K562 (cell line): ENCODE data around the gene LY6G6D. TPM values are rescaled to one million over a fixed set of nuclear protein-coding genes. Genes with fewer than 3 reads are reported as not detected.

Experiments used
- ATAC-seq: fragments of 200-7000 bp; cut with Tn5 transposase; 3 replicates; pipeline ENCODE4 v1.9.1; 2020; ENCODE audit warnings: moderate library complexity
- BruUV-seq: library from RNA; stranded (reverse); fragments of 400-500 nt; replicated peaks from 2 replicates; lab custom pipeline; 2021; lab: Mats Ljungman, UMichigan
- CTCF ChIA-PET: fragments of 300-600 bp; formaldehyde crosslinking; extraction: SDS; loops from one replicate; lab custom pipeline; 2021; ENCODE audit warnings: low intra/inter-chr PET ratio; lab: Yijun Ruan, JAX
- POLR2A ChIA-PET: fragments of 300-600, 350-650 bp; sonication (Branson Sonifier 250); formaldehyde crosslinking; extraction: SDS; loops from one replicate; lab custom pipeline; 2021; ENCODE audit warnings: antibody characterized with exemption, inconsistent platforms; lab: Yijun Ruan, JAX
- DNase-seq, 4 experiments: peaks; one replicate each; pipeline versions ENCODE4 v3.0.0 to v3.0.0-alpha.2; 2011 to 2018; ENCODE audit warnings: low spot score in 3 of 4, mixed read lengths in 3 of 4; ENCODE audit errors: extremely low read depth in 1 of 4
- FAIRE-seq: peaks from 2 replicates; lab custom pipeline; 2011; peaks lifted over from hg19 to GRCh38; lab: Jason Lieb, UNC
- H2AFZ ChIP-seq: 2 replicates; pipeline ENCODE4 v1.6.0; 2011; ENCODE audit warnings: low read depth, low read length, control low read depth, inconsistent platforms
- H3K27ac ChIP-seq: fragments of 200-600 bp; 3 replicates; pipeline ENCODE4 v1.8.0; 2011; ENCODE audit warnings: low read depth, mild to moderate bottlenecking, control low read depth, inconsistent platforms, low read length, moderate library complexity, mixed read lengths; ENCODE audit errors: extremely low read depth
- H3K27me3 ChIP-seq, 2 experiments: fragments of 300-600 bp in 1 of 2; 2 replicates in 1 of 2; 3 replicates in 1 of 2; pipeline versions ENCODE4 v1.6.0 to v1.8.0; 2011; ENCODE audit warnings: inconsistent platforms in 2 of 2, low read length in 2 of 2, mild to moderate bottlenecking in 1 of 2, mixed read lengths in 1 of 2, moderate library complexity in 1 of 2; ENCODE audit not compliant: control insufficient read depth in 2 of 2, insufficient read depth in 2 of 2
- H3K36me3 ChIP-seq: fragments of 300-600 bp; 3 replicates; pipeline ENCODE4 v1.8.0; 2011; ENCODE audit warnings: mild to moderate bottlenecking, low read length, inconsistent platforms; ENCODE audit not compliant: control insufficient read depth, insufficient read depth
- H3K4me1 ChIP-seq, 2 experiments: fragments of 200-600 bp in 1 of 2; replicated peaks in 1 of 2; 2 replicates in 1 of 2; 3 replicates in 1 of 2; pipeline versions ENCODE4 v1.5.1 to v1.8.0; 2011; ENCODE audit warnings: inconsistent platforms in 2 of 2, low read length in 2 of 2, mild to moderate bottlenecking in 1 of 2, mixed read lengths in 1 of 2, moderate library complexity in 1 of 2; ENCODE audit not compliant: control insufficient read depth in 2 of 2, insufficient read depth in 2 of 2
- H3K4me2 ChIP-seq: 2 replicates; pipeline ENCODE4 v1.6.1; 2011; ENCODE audit warnings: low read length, control low read depth, inconsistent platforms, mixed read lengths; ENCODE audit not compliant: insufficient read depth
- H3K4me3 ChIP-seq: fragments of 200-600 bp; sonication (generic), shearing (Covaris generic); 2 replicates; pipeline ENCODE4 v1.5.1; 2016; ENCODE audit warnings: control low read depth, inconsistent platforms
- H3K79me2 ChIP-seq: fragments of 200-600 bp; 3 replicates; pipeline ENCODE4 v1.8.0; 2011; ENCODE audit warnings: low read length, inconsistent platforms; ENCODE audit not compliant: control insufficient read depth, insufficient read depth
- H3K9ac ChIP-seq, 2 experiments: 2 replicates each; pipeline versions ENCODE4 v1.6.0 to v1.6.1; 2011; ENCODE audit warnings: low read depth in 2 of 2, low read length in 2 of 2, control low read depth in 1 of 2, inconsistent platforms in 1 of 2, mild to moderate bottlenecking in 1 of 2, mixed read lengths in 1 of 2; ENCODE audit not compliant: insufficient read depth in 1 of 2
- H3K9me1 ChIP-seq: one replicate; pipeline ENCODE4 v1.6.0; 2011; ENCODE audit warnings: inconsistent platforms, mild to moderate bottlenecking, low read length, moderate library complexity; ENCODE audit not compliant: control insufficient read depth, insufficient read depth
- H3K9me3 ChIP-seq: replicated peaks from 2 replicates; pipeline ENCODE4 v1.5.1; 2011; ENCODE audit warnings: low read depth, low read length, inconsistent platforms; ENCODE audit not compliant: control insufficient read depth, insufficient read depth
- H4K20me1 ChIP-seq: replicated peaks from 2 replicates; pipeline ENCODE4 v1.6.1; 2011; ENCODE audit warnings: low read length, inconsistent platforms, mixed read lengths; ENCODE audit not compliant: control insufficient read depth, insufficient read depth
- EGR1 ChIP-seq: fragments of 450-650 bp; conservative IDR thresholded peaks from 2 replicates; pipeline ENCODE4 v1.6.1; 2017; ENCODE audit warnings: mild to moderate bottlenecking
- RB1 ChIP-seq: fragments of 450-650 bp; IDR thresholded peaks from 2 replicates; pipeline ENCODE4 v1.6.1; 2017; ENCODE audit warnings: low read depth, mild to moderate bottlenecking
- ZNF175 ChIP-seq: fragments of 200-800 bp; sonication (Bioruptor generic); IDR thresholded peaks from 2 replicates; pipeline ENCODE4 v1.6.1; 2016; ENCODE audit warnings: low read depth, mild to moderate bottlenecking, missing genetic modification characterization, missing compliant biosample characterization
- ZNF239 ChIP-seq: fragments of 250-450 bp; sonication (Bioruptor Pico); IDR thresholded peaks from 2 replicates; pipeline ENCODE4 v1.4.0; 2020; ENCODE audit warnings: mild to moderate bottlenecking
- ZNF717 ChIP-seq: fragments of 250-450 bp; sonication (Bioruptor Pico); IDR thresholded peaks from 2 replicates; pipeline ENCODE4 v1.5.0; 2021
- WGBS: fragments of 100-300 bp; shearing (Covaris generic); methylation state at CpG from one replicate; pipeline ENCODE4 v1.1.6; 2016; ENCODE audit warnings: low coverage, mixed read lengths; ENCODE audit not compliant: insufficient coverage; ENCODE audit errors: missing lambda C conversion rate; 5-methylcytosine and 5-hydroxymethylcytosine counted together
- in situ Hi-C: fragments of 300-500 bp; cut with MboI; formaldehyde crosslinking; loops from 4 replicates; pipeline ENCODE4 v1.15.0; 2018; ENCODE audit warnings: inconsistent platforms, mixed read lengths
- intact Hi-C: fragments of 100-400 bp; cut with micrococcal nuclease; formaldehyde crosslinking; loops from 2 replicates; pipeline ENCODE4 v1.14.2; 2022
- polyA plus RNA-seq, 8 experiments: library from polyadenylated mRNA; depleted of rRNA in 4 of 8; stranded (reverse) in 5 of 8; unstranded in 3 of 8; fragments of >200 nt; fragmentation: Nextera tagmentation in 2 of 8; fragmentation: Illumina TruSeq in 1 of 8; extraction: Ambion mirVana in 2 of 8; extraction: Trizol in 1 of 8; gene quantifications; 2 replicates each; pipeline versions ENCODE4 v1.2.1 to v1.2.3, GENCODE V29; 2011 to 2014; ENCODE audit warnings: inconsistent platforms in 1 of 8, missing spikeins in 1 of 8
- total RNA-seq, 7 experiments: library from RNA; depleted of rRNA in 6 of 7; stranded (reverse); fragments of >200 nt in 6 of 7; fragmentation: Illumina TruSeq in 2 of 7; extraction: Trizol in 2 of 7; gene quantifications; 2 replicates each; pipeline versions ENCODE4 v1.2.1 to v1.2.3, GENCODE V29; 2011 to 2021; ENCODE audit warnings: low replicate concordance in 1 of 7
- TF ChIP-seq, protein P1 (sequence below): sonication (generic); formaldehyde crosslinking; IDR thresholded peaks from 2 replicates; pipeline ENCODE4 v1.8.0; 2022; ENCODE audit warnings: mild to moderate bottlenecking, missing genetic modification reagents
- TF ChIP-seq, protein P2 (sequence below): IDR thresholded peaks from 3 replicates; pipeline ENCODE4 v1.6.1; 2011; ENCODE audit warnings: borderline replicate concordance, mild to moderate bottlenecking, moderate library complexity; ENCODE audit not compliant: insufficient read length; ENCODE audit errors: extremely low read depth
- TF ChIP-seq, protein P3 (sequence below): fragments of 250-450 bp; sonication (Bioruptor Pico); IDR thresholded peaks from 2 replicates; pipeline ENCODE4 v1.4.0; 2020

LY6G6D gene
- total and polyA plus RNA-seq, 9 of the 15 experiments (the other 6 are each of a cell fraction or from before 2014, with no cell fraction given): 0.30 to 0.38 TPM; not detected in 7

DNA sequence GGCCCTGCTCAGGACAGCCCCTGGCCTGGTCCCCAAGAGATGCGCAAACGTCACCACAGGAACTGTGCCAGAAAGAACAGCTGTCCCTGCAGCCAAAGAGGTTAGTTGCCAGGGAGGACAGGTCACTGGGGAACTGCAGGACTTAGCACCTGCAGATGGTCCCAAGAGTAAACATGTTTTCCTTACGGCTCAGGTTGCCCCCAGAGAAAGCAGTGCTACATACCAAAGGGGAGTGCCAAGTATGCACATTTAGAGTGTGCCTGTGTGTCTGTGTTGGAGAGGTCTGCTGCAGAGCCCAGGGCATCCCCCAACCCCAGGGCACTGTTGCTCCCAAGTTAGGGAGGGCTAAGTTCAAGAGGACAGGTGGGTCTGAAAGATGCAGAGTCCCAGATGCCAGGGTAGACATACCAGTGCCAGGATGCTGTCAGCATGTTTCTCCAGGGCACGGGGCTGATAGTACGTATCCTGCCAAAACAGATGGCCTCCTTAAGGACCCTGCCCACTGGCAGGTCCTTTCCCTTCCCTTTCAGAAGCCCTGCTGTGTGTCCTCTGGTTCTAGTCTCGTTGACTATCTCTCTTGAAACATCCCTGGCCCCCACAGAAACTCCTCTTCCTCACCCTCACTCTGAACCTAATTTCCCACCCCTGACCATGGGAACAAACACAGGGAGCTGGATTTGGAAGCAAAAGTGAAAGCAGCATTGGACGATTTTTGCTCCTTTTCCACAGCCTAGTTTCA, 13.3 kb upstream of the LY6G6D start (continued):
- TF ChIP-seq, protein P1, sequence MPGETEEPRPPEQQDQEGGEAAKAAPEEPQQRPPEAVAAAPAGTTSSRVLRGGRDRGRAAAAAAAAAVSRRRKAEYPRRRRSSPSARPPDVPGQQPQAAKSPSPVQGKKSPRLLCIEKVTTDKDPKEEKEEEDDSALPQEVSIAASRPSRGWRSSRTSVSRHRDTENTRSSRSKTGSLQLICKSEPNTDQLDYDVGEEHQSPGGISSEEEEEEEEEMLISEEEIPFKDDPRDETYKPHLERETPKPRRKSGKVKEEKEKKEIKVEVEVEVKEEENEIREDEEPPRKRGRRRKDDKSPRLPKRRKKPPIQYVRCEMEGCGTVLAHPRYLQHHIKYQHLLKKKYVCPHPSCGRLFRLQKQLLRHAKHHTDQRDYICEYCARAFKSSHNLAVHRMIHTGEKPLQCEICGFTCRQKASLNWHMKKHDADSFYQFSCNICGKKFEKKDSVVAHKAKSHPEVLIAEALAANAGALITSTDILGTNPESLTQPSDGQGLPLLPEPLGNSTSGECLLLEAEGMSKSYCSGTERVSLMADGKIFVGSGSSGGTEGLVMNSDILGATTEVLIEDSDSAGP (CRISPR knock-in tag): peak; percentile 58; the same call in 1 of the 2 replicates
- TF ChIP-seq, all 486 proteins: peak for 44

DNA sequence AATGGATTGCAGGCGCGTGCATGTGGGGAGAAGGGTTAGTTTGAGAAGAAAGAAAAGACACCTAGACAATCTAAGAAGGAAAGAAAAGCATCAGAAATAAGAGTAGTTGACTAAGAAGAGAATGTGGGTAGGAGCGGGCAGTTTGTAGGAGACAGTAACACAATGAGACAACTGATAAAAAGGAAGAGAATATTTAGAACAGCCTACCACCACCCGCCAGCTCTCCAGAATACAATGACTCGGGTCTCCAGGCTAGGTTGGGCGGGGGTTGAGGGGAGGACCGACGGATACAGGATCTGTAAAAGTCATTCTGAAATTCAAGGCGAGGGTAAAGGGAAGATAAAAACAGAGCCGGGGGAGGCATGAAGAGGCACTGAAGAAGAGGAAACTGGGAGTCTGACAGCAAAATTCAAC, 12.7 kb upstream of the LY6G6D start:
- no peaks in the 10 kb centered on the region for H3K9me3 ChIP-seq
- H3K4me2 ChIP-seq: peak overlapping the region; percentile 87
- FAIRE-seq: peak; percentile 15
- POLR2A ChIA-PET: interaction anchor here (0.5 to 9.7 kb wide), 20 partner anchors 10 to 145 kb away, joined by 3 to 158 read pairs (median 8); partner anchors contain the start of genes C6orf47, CSNK2B, GPANK1 and LY6G6C
- peaks cover 22 to 34% of the 10 kb centered on the region in 2 experiments for H3K4me1 ChIP-seq
- no peaks in the 10 kb centered on the region; the same call in 1 of the 2 replicates for H4K20me1 ChIP-seq
- H3K79me2 ChIP-seq: peaks cover 53% of the 10 kb centered on the region
- peak; percentile 61 for ATAC-seq
- intact Hi-C loops (loop anchor here (2.0 kb wide), 1 partner anchor 38 kb away; the partner anchor contains the start of gene GPANK1), in situ Hi-C loops (no loop called here)
- peak overlapping the region; percentile 93 to 96 for H3K9ac ChIP-seq
- BruUV-seq: no TSS peak
- CTCF ChIA-PET: interaction anchor here (1.2 kb wide), 1 partner anchor 12 kb away, joined by 3 read pairs; no protein-coding TSS in a partner anchor
- under 1% methylated on average over 10 of the region's 10 CpGs for WGBS
- H3K9me1 ChIP-seq: peaks cover 5% of the 10 kb centered on the region
- peak overlapping the region; percentile 93 for H3K27ac ChIP-seq
- H3K27me3 ChIP-seq: no peaks in the 10 kb centered on the region
- peak overlapping the region; percentile 68 for H3K4me3 ChIP-seq
- peak in 2 of 4 experiments; percentile 79 to 87 for DNase-seq
- peak overlapping the region; percentile 91 for H2AFZ ChIP-seq
- peaks cover 40% of the 10 kb centered on the region for H3K36me3 ChIP-seq
- TF ChIP-seq ZNF175 (CRISPR knock-in tag) (no peak), EGR1 (peak; percentile 62), RB1 (peak; percentile 19; the same call in 1 of the 2 replicates), ZNF239 (CRISPR knock-in tag) (no peak), ZNF717 (no peak)
- TF ChIP-seq, protein P2, sequence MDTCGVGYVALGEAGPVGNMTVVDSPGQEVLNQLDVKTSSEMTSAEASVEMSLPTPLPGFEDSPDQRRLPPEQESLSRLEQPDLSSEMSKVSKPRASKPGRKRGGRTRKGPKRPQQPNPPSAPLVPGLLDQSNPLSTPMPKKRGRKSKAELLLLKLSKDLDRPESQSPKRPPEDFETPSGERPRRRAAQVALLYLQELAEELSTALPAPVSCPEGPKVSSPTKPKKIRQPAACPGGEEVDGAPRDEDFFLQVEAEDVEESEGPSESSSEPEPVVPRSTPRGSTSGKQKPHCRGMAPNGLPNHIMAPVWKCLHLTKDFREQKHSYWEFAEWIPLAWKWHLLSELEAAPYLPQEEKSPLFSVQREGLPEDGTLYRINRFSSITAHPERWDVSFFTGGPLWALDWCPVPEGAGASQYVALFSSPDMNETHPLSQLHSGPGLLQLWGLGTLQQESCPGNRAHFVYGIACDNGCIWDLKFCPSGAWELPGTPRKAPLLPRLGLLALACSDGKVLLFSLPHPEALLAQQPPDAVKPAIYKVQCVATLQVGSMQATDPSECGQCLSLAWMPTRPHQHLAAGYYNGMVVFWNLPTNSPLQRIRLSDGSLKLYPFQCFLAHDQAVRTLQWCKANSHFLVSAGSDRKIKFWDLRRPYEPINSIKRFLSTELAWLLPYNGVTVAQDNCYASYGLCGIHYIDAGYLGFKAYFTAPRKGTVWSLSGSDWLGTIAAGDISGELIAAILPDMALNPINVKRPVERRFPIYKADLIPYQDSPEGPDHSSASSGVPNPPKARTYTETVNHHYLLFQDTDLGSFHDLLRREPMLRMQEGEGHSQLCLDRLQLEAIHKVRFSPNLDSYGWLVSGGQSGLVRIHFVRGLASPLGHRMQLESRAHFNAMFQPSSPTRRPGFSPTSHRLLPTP: no peak
- TF ChIP-seq, protein P3, sequence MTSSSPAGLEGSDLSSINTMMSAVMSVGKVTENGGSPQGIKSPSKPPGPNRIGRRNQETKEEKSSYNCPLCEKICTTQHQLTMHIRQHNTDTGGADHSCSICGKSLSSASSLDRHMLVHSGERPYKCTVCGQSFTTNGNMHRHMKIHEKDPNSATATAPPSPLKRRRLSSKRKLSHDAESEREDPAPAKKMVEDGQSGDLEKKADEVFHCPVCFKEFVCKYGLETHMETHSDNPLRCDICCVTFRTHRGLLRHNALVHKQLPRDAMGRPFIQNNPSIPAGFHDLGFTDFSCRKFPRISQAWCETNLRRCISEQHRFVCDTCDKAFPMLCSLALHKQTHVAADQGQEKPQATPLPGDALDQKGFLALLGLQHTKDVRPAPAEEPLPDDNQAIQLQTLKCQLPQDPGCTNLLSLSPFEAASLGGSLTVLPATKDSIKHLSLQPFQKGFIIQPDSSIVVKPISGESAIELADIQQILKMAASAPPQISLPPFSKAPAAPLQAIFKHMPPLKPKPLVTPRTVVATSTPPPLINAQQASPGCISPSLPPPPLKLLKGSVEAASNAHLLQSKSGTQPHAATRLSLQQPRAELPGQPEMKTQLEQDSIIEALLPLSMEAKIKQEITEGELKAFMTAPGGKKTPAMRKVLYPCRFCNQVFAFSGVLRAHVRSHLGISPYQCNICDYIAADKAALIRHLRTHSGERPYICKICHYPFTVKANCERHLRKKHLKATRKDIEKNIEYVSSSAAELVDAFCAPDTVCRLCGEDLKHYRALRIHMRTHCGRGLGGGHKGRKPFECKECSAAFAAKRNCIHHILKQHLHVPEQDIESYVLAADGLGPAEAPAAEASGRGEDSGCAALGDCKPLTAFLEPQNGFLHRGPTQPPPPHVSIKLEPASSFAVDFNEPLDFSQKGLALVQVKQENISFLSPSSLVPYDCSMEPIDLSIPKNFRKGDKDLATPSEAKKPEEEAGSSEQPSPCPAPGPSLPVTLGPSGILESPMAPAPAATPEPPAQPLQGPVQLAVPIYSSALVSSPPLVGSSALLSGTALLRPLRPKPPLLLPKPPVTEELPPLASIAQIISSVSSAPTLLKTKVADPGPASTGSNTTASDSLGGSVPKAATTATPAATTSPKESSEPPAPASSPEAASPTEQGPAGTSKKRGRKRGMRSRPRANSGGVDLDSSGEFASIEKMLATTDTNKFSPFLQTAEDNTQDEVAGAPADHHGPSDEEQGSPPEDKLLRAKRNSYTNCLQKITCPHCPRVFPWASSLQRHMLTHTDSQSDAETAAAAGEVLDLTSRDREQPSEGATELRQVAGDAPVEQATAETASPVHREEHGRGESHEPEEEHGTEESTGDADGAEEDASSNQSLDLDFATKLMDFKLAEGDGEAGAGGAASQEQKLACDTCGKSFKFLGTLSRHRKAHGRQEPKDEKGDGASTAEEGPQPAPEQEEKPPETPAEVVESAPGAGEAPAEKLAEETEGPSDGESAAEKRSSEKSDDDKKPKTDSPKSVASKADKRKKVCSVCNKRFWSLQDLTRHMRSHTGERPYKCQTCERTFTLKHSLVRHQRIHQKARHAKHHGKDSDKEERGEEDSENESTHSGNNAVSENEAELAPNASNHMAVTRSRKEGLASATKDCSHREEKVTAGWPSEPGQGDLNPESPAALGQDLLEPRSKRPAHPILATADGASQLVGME (CRISPR knock-in tag): no peak
